ENCODE results near the gene CHD2.
"Not testable (repeated sequence)": the region's sequence is repeated elsewhere in the genome, so short reads cannot be mapped to it uniquely, and the experiment has no call there.

Gene CHD2

DNA sequence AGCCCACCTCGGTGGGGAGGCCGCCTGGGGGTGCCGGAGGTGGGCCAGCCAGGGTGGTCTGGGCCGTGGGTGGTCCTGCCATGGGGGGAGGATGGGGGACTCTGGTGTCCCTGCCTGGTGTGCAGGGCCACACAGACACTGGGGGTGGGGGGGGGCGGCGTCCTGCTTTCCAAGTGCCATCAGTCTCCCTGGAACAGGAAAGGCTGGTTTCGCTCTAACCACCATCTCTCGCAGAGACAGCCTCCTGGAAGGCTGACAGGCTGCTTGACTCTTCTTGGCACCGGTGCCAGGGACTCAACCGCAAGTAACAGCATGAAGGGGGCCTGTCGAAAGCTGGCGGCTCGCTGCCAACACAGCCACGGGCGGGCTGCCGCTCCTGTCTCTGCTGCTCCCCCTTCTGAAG, 148.6 kb downstream of the CHD2 start:
- no peak for DNase-seq (ENCODE audit: low spot score)

DNA sequence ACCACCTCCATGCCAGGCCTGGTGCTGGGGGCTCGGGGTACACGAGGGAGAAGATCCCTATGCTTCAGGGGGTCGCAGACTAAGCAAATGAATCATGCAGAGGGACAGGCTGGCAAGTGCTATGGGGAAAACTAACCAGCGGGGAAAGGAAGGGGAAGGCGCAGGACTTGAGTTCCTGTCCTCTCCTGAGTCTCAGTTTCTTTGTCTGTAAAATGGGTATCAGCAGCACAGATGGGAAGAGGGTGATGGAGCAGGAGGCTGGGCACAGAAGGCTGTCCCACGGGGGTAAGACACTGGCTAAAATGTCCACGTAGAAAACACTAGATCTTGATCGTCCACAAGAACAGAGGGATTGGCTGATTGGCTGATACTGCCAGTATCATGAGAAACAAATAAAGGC, 149.1 kb downstream of the CHD2 start:
- no peak for DNase-seq (ENCODE audit: low spot score)

DNA sequence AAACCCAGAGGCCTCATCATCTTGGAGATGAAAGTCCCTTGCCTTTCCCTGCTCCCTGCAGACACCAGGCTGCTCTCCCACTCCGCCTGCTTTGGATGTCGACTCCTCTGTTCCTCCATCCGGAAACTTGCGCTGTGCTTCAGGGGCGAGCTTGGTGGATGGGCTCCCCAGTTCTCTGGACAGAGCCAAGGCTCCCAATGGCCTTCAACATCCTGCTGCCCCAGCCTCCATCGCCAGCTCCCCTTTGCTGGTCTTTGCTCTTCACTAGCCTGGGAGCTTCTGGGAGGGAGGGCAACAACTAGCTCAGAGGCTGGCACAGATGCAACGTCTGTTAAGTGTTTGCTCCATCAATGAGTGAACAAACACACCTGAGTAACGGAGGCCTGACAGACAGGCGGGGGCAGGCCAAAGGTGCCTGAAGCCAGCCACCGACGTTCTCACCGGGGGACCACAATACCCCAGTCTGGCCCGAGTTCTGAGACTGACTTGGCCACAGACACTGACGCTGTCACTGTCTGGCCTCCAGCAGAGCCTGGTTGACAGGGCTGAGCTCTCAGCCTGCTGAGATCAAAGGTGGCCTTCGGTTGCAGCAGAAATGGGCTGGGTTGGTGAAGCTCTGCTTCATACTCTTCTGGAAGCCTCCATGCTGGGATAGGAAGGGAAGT, 149.9 kb downstream of the CHD2 start:
- no peak for DNase-seq (ENCODE audit: low spot score)

- DNase-seq (ENCODE audit: low spot score), result no peak
Measured at GRCh38 chr15:93050648-93051047, 150.5 kb downstream of the CHD2 start.

DNA sequence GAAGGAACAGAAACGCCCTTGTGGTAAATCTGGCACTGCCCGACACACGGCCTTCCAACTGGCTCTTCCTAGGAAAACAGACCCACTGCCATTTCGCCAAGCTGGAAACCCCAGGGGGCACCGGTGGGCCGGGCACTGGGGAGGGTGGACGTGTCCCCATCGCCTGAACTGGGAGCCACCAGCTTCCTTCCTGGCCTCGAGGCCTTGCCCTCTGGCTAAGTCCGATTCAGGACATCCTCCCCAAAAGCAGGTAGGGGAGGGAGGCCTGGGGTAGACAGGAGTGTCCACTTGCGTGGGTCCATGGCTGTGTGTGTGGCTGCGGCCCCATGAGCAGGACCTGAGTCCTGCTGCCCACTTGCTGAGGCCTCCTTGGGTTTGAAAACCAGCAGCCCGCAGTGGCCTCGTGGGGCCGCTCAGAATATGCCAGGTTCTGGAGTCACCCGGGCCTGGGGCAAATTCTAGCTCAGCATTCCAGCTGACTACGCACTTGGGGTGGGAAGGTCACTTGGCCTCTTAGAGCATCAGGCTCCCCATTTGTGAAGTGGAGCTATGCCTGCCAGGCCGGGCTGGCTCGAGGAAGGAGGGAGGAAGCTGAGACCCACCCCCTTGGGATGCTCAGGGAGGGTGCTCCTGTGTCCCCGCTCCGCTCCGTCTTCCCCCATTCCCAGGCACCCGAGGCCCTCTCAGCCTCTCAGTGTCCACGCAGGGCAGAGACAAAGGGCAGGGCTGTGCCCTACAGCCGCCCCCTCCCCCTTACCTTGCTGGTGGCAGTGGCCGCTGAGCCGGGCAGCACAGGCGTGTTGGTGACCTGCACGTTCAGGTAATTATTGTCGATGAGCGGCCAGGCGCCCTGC, 151.3 kb downstream of the CHD2 start:
- no peak for DNase-seq (ENCODE audit: low spot score)

- no peak for DNase-seq (ENCODE audit: low spot score)
Measured at GRCh38 chr15:93052090-93052879, 152.2 kb downstream of the CHD2 start.

- DNase-seq (ENCODE audit: low spot score), result no peak
Measured at GRCh38 chr15:93055211-93055610, 155.1 kb downstream of the CHD2 start.

- DNase-seq (ENCODE audit: low spot score), result no peak
Measured at GRCh38 chr15:93056836-93057235, 156.7 kb downstream of the CHD2 start.

GRCh38 chr15:93057618-93058017, 157.5 kb downstream of the CHD2 start:
- no peak for DNase-seq (ENCODE audit: low spot score)

DNA sequence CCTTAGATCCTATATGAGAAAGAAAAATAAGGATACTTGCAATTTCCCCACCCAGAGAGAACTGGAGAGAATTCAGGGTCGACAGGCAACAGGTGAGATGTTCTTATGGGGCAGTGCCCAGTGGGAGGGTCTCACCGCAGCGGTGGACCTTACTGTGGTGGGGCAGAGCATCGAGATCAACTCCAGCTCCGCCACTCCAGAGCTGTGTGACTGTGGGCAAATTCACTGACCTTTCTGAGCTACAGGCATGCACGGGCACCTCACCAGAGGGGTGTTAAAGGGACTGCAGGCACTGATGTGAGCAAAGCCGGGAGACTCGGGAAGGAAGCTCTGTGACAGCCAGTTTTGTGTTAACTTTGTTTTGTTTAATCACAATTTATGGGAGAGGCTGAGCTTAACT, 158.0 kb downstream of the CHD2 start:
- DNase-seq (ENCODE audit: low spot score), result no peak

GRCh38 chr15:93058904-93059427, 158.8 kb downstream of the CHD2 start:
- DNase-seq (ENCODE audit: low spot score), result no peak

GRCh38 chr15:93059442-93059841, 159.3 kb downstream of the CHD2 start:
- DNase-seq (ENCODE audit: low spot score), result no peak

- DNase-seq (ENCODE audit: low spot score), result no peak
Measured at GRCh38 chr15:93060336-93061248, 160.5 kb downstream of the CHD2 start.

DNA sequence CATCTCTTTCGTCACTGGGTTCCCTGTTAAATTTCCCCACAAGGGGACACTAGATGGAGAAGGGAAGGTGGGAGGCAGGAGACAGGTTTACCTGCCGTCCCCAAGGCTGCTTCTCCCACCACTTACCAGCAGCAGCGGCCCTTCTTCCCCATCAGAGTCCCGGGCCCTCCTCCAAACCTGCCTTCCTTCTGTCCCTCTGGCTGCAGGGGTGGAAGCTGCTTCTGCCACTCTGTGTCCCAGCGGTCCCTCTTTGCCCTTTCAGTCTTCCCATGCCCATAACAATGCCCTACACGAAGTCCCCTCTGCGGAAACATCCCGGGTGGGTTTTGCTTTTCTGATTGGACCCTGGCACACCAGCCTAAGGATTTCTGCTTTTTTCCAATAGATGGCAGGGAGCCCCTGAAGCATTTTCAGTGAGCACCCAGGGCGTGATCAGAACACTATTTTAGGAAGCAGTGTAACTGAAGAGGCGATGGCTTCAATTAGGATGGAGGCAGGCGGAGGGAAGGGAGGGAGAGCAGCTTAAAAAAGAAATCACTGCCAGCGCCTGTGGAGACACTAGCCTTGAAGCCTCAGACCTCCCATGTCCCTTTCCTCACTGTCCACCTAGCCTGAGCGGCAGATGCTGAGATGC, 162.6 kb downstream of the CHD2 start:
- DNase-seq (ENCODE audit: low spot score), result not testable (repeated sequence)

DNA sequence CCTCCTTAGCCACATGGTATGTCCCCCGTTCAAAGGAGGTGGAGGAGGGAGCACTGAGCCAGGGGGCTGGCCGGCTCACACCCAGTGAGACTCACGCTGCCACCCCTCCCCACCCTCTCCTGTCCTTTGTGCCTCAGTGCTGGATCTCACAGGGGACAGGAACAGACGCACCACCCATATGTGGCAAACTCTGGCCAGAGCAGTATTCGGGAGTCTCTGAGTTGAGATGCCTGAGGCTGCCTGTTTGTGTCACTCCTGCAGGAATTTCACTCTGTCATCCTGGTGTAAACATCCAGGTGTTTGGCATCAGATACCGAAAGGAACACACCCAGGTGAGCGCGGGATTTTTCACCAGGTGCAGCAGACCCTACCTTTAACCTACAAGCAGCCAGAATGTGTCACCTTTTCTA, 163.1 kb downstream of the CHD2 start:
- no peak for DNase-seq (ENCODE audit: low spot score)

GRCh38 chr15:93063796-93064690, 163.9 kb downstream of the CHD2 start:
- DNase-seq (ENCODE audit: low spot score), result no peak

DNA sequence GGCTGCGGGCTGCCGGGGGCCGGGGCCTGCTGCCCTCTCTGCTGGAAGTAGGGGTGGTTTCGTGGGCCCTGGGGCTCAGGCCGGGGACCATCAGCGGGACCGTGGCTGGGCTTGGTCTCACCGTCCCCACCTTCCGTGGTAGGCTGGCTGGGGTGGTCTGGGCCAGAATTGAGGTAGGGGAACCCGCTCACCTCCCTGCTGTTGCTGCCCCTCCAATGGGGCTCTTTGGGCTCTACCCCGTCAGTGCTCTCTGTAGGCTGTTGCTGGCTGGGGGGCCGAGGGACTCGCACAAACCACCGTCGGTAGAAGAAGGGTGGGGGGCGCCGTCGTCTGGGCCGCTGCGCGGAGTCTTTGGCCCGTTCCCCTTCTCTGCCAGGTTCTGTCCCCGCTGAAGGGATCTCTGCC, 165.5 kb downstream of the CHD2 start:
- DNase-seq (ENCODE audit: low spot score), result no peak

GRCh38 chr15:93066224-93066681, 166.1 kb downstream of the CHD2 start:
- no peak for DNase-seq (ENCODE audit: low spot score)

DNA sequence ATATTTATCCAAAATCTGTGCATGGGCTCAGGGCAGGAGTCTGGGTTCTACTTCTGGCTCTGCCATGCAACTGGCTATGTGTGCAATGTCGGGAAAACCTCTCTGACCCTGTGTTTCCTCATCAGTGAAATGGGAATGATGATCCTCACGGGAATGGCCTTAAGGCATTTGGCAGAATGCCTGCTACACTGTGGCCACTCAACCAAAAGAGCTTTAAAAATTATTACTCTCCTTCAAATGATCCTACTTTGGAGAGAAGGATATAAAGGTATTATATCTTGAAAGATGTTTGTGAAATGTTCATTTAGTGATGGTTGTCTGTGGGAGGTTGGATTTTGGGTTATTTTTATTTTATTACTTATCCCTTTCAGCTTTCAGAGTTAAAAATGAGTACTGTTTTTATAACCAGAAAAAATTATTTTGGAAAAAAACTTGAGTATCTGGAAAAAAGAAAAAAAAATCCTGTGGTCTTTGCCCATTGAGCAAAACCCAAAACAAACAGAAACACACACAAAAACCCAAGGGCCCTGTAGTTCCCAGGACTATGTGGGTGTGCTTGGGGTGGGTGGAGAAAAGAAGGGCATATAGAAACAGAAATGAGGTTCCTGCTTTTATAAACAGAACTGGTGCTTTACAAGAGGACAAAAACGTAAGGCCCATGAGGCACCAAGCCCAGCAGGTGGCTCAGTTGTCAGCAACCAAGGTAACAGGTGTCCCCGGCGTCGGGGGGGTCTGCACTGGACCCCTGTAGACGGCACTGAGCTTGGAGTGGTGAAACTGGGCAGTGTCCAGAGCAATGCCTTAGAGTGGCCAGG, 166.9 kb downstream of the CHD2 start:
- DNase-seq (ENCODE audit: low spot score), result no peak
